Common myeloid progenitor, CD34-positive (primary cell): ENCODE data around the gene NAA40.

Experiments
- CTCF ChIA-PET: fragments of 350-600 bp; sonication (Branson Sonifier 250); formaldehyde crosslinking; loops from one replicate; lab custom pipeline; 2021; ENCODE audit warnings: antibody characterized with exemption; lab: Charles Lee
- POLR2A ChIA-PET: fragments of 350-600 bp; sonication (Branson Sonifier 250); formaldehyde crosslinking; loops from one replicate; lab custom pipeline; 2021; ENCODE audit warnings: antibody characterized with exemption; lab: Charles Lee
- DNase-seq, 3 donors: peaks; one replicate each; pipeline versions ENCODE4 v3.0.0 to v3.0.0-alpha.2; 2013
- H3K27ac ChIP-seq, 2 experiments: 1 replicate in 1 of 2; 2 replicates in 1 of 2; pipeline ENCODE4 v1.7.0; 2013; ENCODE audit warnings: inconsistent platforms in 2 of 2, low read length in 2 of 2, mild to moderate bottlenecking in 2 of 2, low read depth in 1 of 2, moderate library complexity in 1 of 2; ENCODE audit not compliant: severe bottlenecking in 2 of 2, insufficient read depth in 1 of 2, poor library complexity in 1 of 2
- H3K27me3 ChIP-seq, 5 experiments: replicated peaks in 2 of 5; 1 replicate in 3 of 5; 2 replicates in 2 of 5; pipeline versions ENCODE4 v1.6.1 to v1.7.0; 2013; ENCODE audit warnings: low read length in 4 of 5, mild to moderate bottlenecking in 2 of 5, moderate library complexity in 2 of 5, inconsistent platforms in 1 of 5; ENCODE audit not compliant: insufficient read depth in 5 of 5, control insufficient read depth in 4 of 5
- H3K36me3 ChIP-seq, 4 experiments: 1 replicate in 2 of 4; 2 replicates in 2 of 4; pipeline versions ENCODE4 v1.6.1 to v1.7.0; 2013; ENCODE audit warnings: low read length in 3 of 4, control low read depth in 1 of 4, mild to moderate bottlenecking in 1 of 4; ENCODE audit not compliant: control insufficient read depth in 4 of 4, insufficient read depth in 4 of 4
- H3K4me1 ChIP-seq, 4 experiments: 1 replicate in 3 of 4; 2 replicates in 1 of 4; pipeline versions ENCODE4 v1.6.1 to v1.7.1; 2013; ENCODE audit warnings: low read length in 3 of 4, mild to moderate bottlenecking in 3 of 4, control low read depth in 1 of 4, inconsistent platforms in 1 of 4, moderate library complexity in 1 of 4; ENCODE audit not compliant: control insufficient read depth in 4 of 4, insufficient read depth in 4 of 4; ENCODE audit errors: control extremely low read depth in 1 of 4
- H3K4me3 ChIP-seq, 7 experiments: 1 replicate in 4 of 7; 2 replicates in 3 of 7; pipeline versions ENCODE4 v1.5.1 to v1.7.0; 2013; ENCODE audit warnings: mild to moderate bottlenecking in 7 of 7, low read length in 6 of 7, moderate library complexity in 6 of 7, inconsistent platforms in 2 of 7, low read depth in 2 of 7, control low read depth in 1 of 7; ENCODE audit not compliant: insufficient read depth in 4 of 7, control insufficient read depth in 1 of 7; ENCODE audit errors: extremely low read depth in 1 of 7
- H3K9me3 ChIP-seq, 5 experiments: 1 replicate in 4 of 5; 2 replicates in 1 of 5; pipeline versions ENCODE4 v1.6.1 to v1.7.1; 2013; ENCODE audit warnings: low read length in 4 of 5, mild to moderate bottlenecking in 2 of 5, inconsistent platforms in 1 of 5, low read depth in 1 of 5, moderate library complexity in 1 of 5; ENCODE audit not compliant: control insufficient read depth in 4 of 5, insufficient read depth in 2 of 5; ENCODE audit errors: control extremely low read depth in 1 of 5
- WGBS: methylation state at CpG from one replicate; pipeline ENCODE4 v1.1.5; 2013; ENCODE audit not compliant: insufficient coverage; 5-methylcytosine and 5-hydroxymethylcytosine counted together

The NAA40 gene

GRCh38 chr11:63937713-63938478 is 906 bp upstream of the NAA40 start:
- POLR2A ChIA-PET = no interaction called here
- Histone ChIP-seq H3K27ac (peak overlapping the region in 1 of 2 experiments; percentile 77), H3K27me3 (no peaks in the 10 kb centered on the region), H3K9me3 (no peaks in the 10 kb centered on the region), H3K4me1 (peaks cover 8 to 33% (median 30%) of the 10 kb centered on the region in 4 experiments), H3K4me3 (peak overlapping the region; percentile 40 to 92 (median 79)), H3K36me3 (peaks cover 0 to 12% (median 2%) of the 10 kb centered on the region in 4 experiments)
- CTCF ChIA-PET = interaction anchor here (1.0 kb wide), 1 partner anchor 56 kb away, joined by 3 read pairs; no protein-coding TSS in a partner anchor
- WGBS = 17% methylated on average over 26 of the region's 30 CpGs
- no peak for DNase-seq

- H3K27ac ChIP-seq = peak overlapping the region; percentile 58 to 82
- peak overlapping the region; percentile 48 to 92 (median 84) for H3K4me3 ChIP-seq
- ChIA-PET CTCF (no interaction called here), POLR2A (no interaction called here)
- no peaks in the 10 kb centered on the region for H3K9me3 ChIP-seq
- peaks cover 0 to 16% (median 4%) of the 10 kb centered on the region in 4 experiments for H3K36me3 ChIP-seq
- peaks cover 8 to 33% (median 30%) of the 10 kb centered on the region in 4 experiments for H3K4me1 ChIP-seq
- 2% methylated on average over 19 of the region's 26 CpGs for WGBS
- no peaks in the 10 kb centered on the region for H3K27me3 ChIP-seq
- DNase-seq = peak in 1 of 3 donors; percentile 26
Observed at GRCh38 chr11:63939397-63939891, 642 bp downstream of the NAA40 start.

- Histone ChIP-seq H3K36me3 (peaks cover 0 to 24% (median 5%) of the 10 kb centered on the region in 4 experiments), H3K4me1 (peaks cover 8 to 33% (median 30%) of the 10 kb centered on the region in 4 experiments), H3K9me3 (no peaks in the 10 kb centered on the region), H3K27ac (peak overlapping the region; percentile 8 to 77), H3K27me3 (no peaks in the 10 kb centered on the region), H3K4me3 (peak overlapping the region in 3 of 7 experiments; percentile 13 to 84 (median 33))
- WGBS = 31% methylated on average over 6 of the region's 6 CpGs
- ChIA-PET POLR2A (no interaction called here), CTCF (no interaction called here)
- DNase-seq = peak in 2 of 3 donors; percentile 67 to 74
Observed at GRCh38 chr11:63940786-63941185, 2.0 kb downstream of the NAA40 start.

DNA sequence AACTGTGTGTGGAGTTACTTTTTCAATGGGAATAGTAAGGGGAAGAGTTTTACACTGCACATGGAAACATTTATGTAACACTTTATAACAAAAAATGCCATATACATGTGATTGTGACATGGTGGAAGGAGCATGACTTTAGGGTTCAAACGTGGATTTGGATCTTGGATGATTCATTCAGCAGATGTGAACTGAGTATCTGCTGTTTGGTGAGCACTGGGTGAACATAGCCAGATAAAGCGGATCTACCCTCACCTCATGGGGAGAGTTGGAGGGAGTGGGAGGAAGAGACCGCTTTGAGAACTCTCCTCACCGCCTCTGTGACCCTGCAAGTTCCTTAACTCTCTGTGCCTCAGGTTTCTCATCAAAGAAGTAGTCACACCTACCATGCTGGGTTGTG is 3.1 kb downstream of the NAA40 start:
- peaks cover 8 to 33% (median 30%) of the 10 kb centered on the region in 4 experiments for H3K4me1 ChIP-seq
- POLR2A ChIA-PET = interaction anchor here (1.3 kb wide), 1 partner anchor 174 kb away, joined by 4 read pairs; the partner anchor contains the start of gene ZFTA
- CTCF ChIA-PET = interaction anchor here (0.7 to 1.6 kb wide), 9 partner anchors 8 to 162 kb away, joined by 3 to 7 read pairs (median 4); no protein-coding TSS in a partner anchor

GRCh38 chr11:63942803-63943202 is 4.0 kb downstream of the NAA40 start:
- WGBS = 100% methylated on average over 2 of the region's 3 CpGs
- CTCF ChIA-PET = interaction anchor here (0.7 to 2.1 kb wide), 13 partner anchors 9 to 163 kb away, joined by 3 to 7 read pairs (median 4); no protein-coding TSS in a partner anchor
- POLR2A ChIA-PET = interaction anchor here (0.5 to 1.3 kb wide), 2 partner anchors 175 to 1247 kb away, joined by 3 to 4 read pairs; partner anchors contain the start of gene ZFTA

More for the DNA sequence above, 3.1 kb downstream of the NAA40 start:
- Histone ChIP-seq H3K27ac (no peak overlapping the region), H3K9me3 (no peaks in the 10 kb centered on the region), H3K36me3 (peaks cover 2 to 35% (median 10%) of the 10 kb centered on the region in 4 experiments), H3K4me3 (no peak overlapping the region), H3K27me3 (no peaks in the 10 kb centered on the region)
- DNase-seq = no peak
- WGBS = 94% methylated on average over 2 of the region's 4 CpGs

DNA sequence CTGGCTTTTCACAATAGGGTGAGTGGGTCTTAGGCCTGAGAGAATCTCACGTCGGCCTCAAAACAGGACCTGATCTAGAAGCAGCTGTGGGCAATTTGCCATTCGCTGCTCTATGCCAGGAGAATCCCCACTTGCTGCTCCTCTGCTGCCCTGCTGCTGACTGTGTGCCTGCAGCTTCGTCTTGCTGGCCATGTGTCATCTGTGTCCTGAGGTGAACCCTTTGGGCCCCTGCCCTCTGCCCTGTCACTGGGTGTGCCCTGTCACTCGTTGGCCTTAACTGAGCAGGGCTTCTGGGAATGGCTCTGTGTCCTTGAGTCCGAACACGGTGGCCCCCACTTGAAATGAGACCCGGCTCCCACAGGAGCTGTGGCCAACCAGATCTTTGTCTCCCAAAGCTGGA is 6.2 kb downstream of the NAA40 start:
- Histone ChIP-seq H3K27ac (no peak overlapping the region), H3K9me3 (no peaks in the 10 kb centered on the region), H3K4me1 (peaks cover 6 to 14% (median 12%) of the 10 kb centered on the region in 4 experiments), H3K4me3 (no peak overlapping the region), H3K36me3 (peaks cover 3 to 43% (median 17%) of the 10 kb centered on the region in 4 experiments), H3K27me3 (no peaks in the 10 kb centered on the region)
- no peak for DNase-seq
- WGBS = 95% methylated on average over 8 of the region's 8 CpGs
- CTCF ChIA-PET = interaction anchor here (1.1 to 6.2 kb wide), 17 partner anchors 13 to 204 kb away, joined by 3 to 80 read pairs (median 6); partner anchors contain the start of genes MARK2, RCOR2 and ZFTA
- POLR2A ChIA-PET = interaction anchor here (1.2 kb wide), 1 partner anchor 107 kb away, joined by 3 read pairs; no protein-coding TSS in a partner anchor

More at GRCh38 chr11:63942803-63943202, 4.0 kb downstream of the NAA40 start:
- no peak for DNase-seq
- Histone ChIP-seq H3K27ac (no peak overlapping the region), H3K4me1 (peaks cover 8 to 28% (median 27%) of the 10 kb centered on the region in 4 experiments), H3K9me3 (no peaks in the 10 kb centered on the region), H3K27me3 (no peaks in the 10 kb centered on the region), H3K36me3 (peaks cover 2 to 40% (median 14%) of the 10 kb centered on the region in 4 experiments), H3K4me3 (no peak overlapping the region)
